SK-N-SH (cell line): ENCODE data around the gene GOLM1. TPM values are rescaled to one million over a fixed set of nuclear protein-coding genes. Genes with fewer than 3 reads are reported as not detected.

Source experiments
- CTCF ChIA-PET: fragments of 300-600, 350-600 bp; formaldehyde crosslinking; extraction: SDS; loops from one replicate; lab custom pipeline; 2021; lab: Yijun Ruan, JAX
- POLR2A ChIA-PET: fragments of 350-600 bp; sonication (Branson Sonifier 250); formaldehyde crosslinking; extraction: SDS; loops from one replicate; lab custom pipeline; 2020; ENCODE audit warnings: antibody characterized with exemption, inconsistent platforms; lab: Yijun Ruan, JAX
- DNase-seq: peaks from one replicate; pipeline ENCODE4 v3.0.0; 2012
- H2AFZ ChIP-seq: fragments of 200-600 bp; sonication (generic); 2 replicates; pipeline ENCODE4 v1.8.1; 2016; ENCODE audit warnings: antibody characterized with exemption, mild to moderate bottlenecking, low read depth
- H3F3A ChIP-seq: fragments of 200-600 bp; sonication (generic); replicated peaks from 2 replicates; pipeline ENCODE3; 2016; ENCODE audit warnings: antibody characterized with exemption, mild to moderate bottlenecking; ENCODE audit not compliant: insufficient read depth
- H3K27ac ChIP-seq, 2 experiments: fragments of 200-500 bp in 1 of 2; fragments of 200-600 bp in 1 of 2; sonication (Bioruptor generic) in 1 of 2; sonication (generic), shearing (Covaris generic) in 1 of 2; 2 replicates each; pipeline versions ENCODE4 v1.5.1 to v1.6.1; 2014 to 2016; ENCODE audit warnings: low read depth in 2 of 2, inconsistent platforms in 1 of 2, low read length in 1 of 2, mild to moderate bottlenecking in 1 of 2, mixed read lengths in 1 of 2
- H3K27me3 ChIP-seq: fragments of 200-600 bp; sonication (generic), shearing (Covaris generic); 2 replicates; pipeline ENCODE4 v1.6.1; 2016; ENCODE audit warnings: mixed run types; ENCODE audit not compliant: insufficient read depth
- H3K36me3 ChIP-seq, 2 experiments: fragments of 200-500 bp in 1 of 2; fragments of 200-600 bp in 1 of 2; sonication (Bioruptor generic) in 1 of 2; sonication (generic) in 1 of 2; replicated peaks in 1 of 2; 2 replicates each; pipeline versions ENCODE3 to v1.5.1; 2014 to 2016; ENCODE audit warnings: low read length in 1 of 2, mild to moderate bottlenecking in 1 of 2; ENCODE audit not compliant: insufficient read depth in 2 of 2, control insufficient read depth in 1 of 2
- H3K4me1 ChIP-seq, 2 experiments: fragments of 200-500 bp in 1 of 2; fragments of 200-600 bp in 1 of 2; sonication (Bioruptor generic) in 1 of 2; sonication (generic), shearing (Covaris generic) in 1 of 2; 2 replicates each; pipeline versions ENCODE4 v1.5.1 to v1.6.1; 2014 to 2016; ENCODE audit warnings: low read depth in 1 of 2, low read length in 1 of 2, mixed run types in 1 of 2; ENCODE audit not compliant: insufficient read depth in 2 of 2, control insufficient read depth in 1 of 2
- H3K4me2 ChIP-seq: fragments of 200-600 bp; sonication (generic), shearing (Covaris generic); 2 replicates; pipeline ENCODE4 v1.6.1; 2017; ENCODE audit warnings: mixed run types
- H3K4me3 ChIP-seq, 2 experiments: fragments of 200-500 bp in 1 of 2; fragments of 200-600 bp in 1 of 2; sonication (Bioruptor generic) in 1 of 2; sonication (generic), shearing (Covaris generic) in 1 of 2; 2 replicates each; pipeline versions ENCODE4 v1.5.1 to v1.8.1; 2014 to 2016; ENCODE audit warnings: low read depth in 2 of 2, inconsistent platforms in 1 of 2, low read length in 1 of 2, mild to moderate bottlenecking in 1 of 2, mixed read lengths in 1 of 2, moderate library complexity in 1 of 2
- H3K79me2 ChIP-seq: fragments of 200-600 bp; sonication (generic); 2 replicates; pipeline ENCODE4 v1.8.1; 2017; ENCODE audit warnings: mild to moderate bottlenecking; ENCODE audit not compliant: insufficient read depth
- H3K9ac ChIP-seq: fragments of 200-600 bp; sonication (generic); 2 replicates; pipeline ENCODE4 v1.6.1; 2017; ENCODE audit warnings: mixed run types
- H3K9me2 ChIP-seq: fragments of 200-600 bp; sonication (generic); 2 replicates; pipeline ENCODE4 v1.6.1; 2017; ENCODE audit warnings: mixed run types
- H3K9me3 ChIP-seq: fragments of 200-600 bp; sonication (generic); 2 replicates; pipeline ENCODE4 v1.6.1; 2017; ENCODE audit warnings: mixed run types, mild to moderate bottlenecking, moderate library complexity
- H4K20me1 ChIP-seq: fragments of 200-600 bp; sonication (generic); 2 replicates; pipeline ENCODE4 v1.6.1; 2017; ENCODE audit warnings: mild to moderate bottlenecking, mixed run types; ENCODE audit not compliant: insufficient read depth
- CTCF ChIP-seq: fragments of 200-600 bp; sonication (generic); IDR thresholded peaks from 2 replicates; pipeline ENCODE4 v1.6.1; 2017; ENCODE audit warnings: antibody characterized with exemption, mild to moderate bottlenecking, moderate library complexity
- EP300 ChIP-seq, 2 experiments: IDR thresholded peaks; 2 replicates each; pipeline versions ENCODE4 v1.4.0 to v1.6.1; 2012; ENCODE audit warnings: borderline replicate concordance in 1 of 2, low read depth in 1 of 2, low read length in 1 of 2
- GABPA ChIP-seq: IDR thresholded peaks from 2 replicates; pipeline ENCODE4 v1.4.0; 2012; ENCODE audit warnings: low read depth, mild to moderate bottlenecking
- IRF3 ChIP-seq: fragments of 150-350 bp; IDR thresholded peaks from 2 replicates; pipeline ENCODE4 v1.6.1; 2016; ENCODE audit warnings: mild to moderate bottlenecking, low read depth, low read length
- NRF1 ChIP-seq: IDR thresholded peaks from 2 replicates; pipeline ENCODE4 v1.6.1; 2012; ENCODE audit warnings: low read depth, mild to moderate bottlenecking, low read length
- POLR2AphosphoS5 ChIP-seq: IDR thresholded peaks from 2 replicates; pipeline ENCODE4 v1.6.1; 2012; ENCODE audit warnings: low read depth, low read length
- RAD21 ChIP-seq: IDR thresholded peaks from 2 replicates; pipeline ENCODE4 v1.6.1; 2012; ENCODE audit warnings: mild to moderate bottlenecking, low read length
- RFX5 ChIP-seq: IDR thresholded peaks from 2 replicates; pipeline ENCODE4 v1.6.1; 2012; ENCODE audit warnings: mild to moderate bottlenecking, improper control_type of control experiment, low read length
- RXRA ChIP-seq: IDR thresholded peaks from 2 replicates; pipeline ENCODE4 v1.4.0; 2012; ENCODE audit warnings: low read depth, mild to moderate bottlenecking, borderline replicate concordance
- WGBS: methylation state at CpG from one replicate; pipeline ENCODE4 v1.1.6; 2017; ENCODE audit warnings: low lambda C conversion rate; 5-methylcytosine and 5-hydroxymethylcytosine counted together
- polyA plus RNA-seq, 3 experiments: library from polyadenylated mRNA; depleted of rRNA; stranded (reverse); fragments of >200 nt; gene quantifications; 2 replicates each; pipeline ENCODE4 v1.2.3, GENCODE V29; 2012

GOLM1 gene
- polyA plus RNA-seq, 1 of the 3 experiments (the other 2 are of a cell fraction): 69.8 TPM

GRCh38 chr9:86046071-86046636, 53.2 kb downstream of the GOLM1 start:
- no peak overlapping the region for H3K9ac ChIP-seq
- WGBS: 97% methylated on average over 14 of the region's 14 CpGs
- H3K9me2 ChIP-seq: no peaks in the 10 kb centered on the region
- no peaks in the 10 kb centered on the region for H4K20me1 ChIP-seq
- no peaks in the 10 kb centered on the region for H3K9me3 ChIP-seq
- peaks cover 0 to 10% of the 10 kb centered on the region in 2 experiments for H3K36me3 ChIP-seq
- H3K27me3 ChIP-seq: no peaks in the 10 kb centered on the region
- DNase-seq: no peak
- H3K79me2 ChIP-seq: no peaks in the 10 kb centered on the region
- H3F3A ChIP-seq: no peaks in the 10 kb centered on the region
- TF ChIP-seq IRF3: no peak
- CTCF ChIA-PET: interaction anchor here (0.6 to 1.7 kb wide), 4 partner anchors 10 to 519 kb away, joined by 3 to 5 read pairs (median 4); no protein-coding TSS in a partner anchor
- H3K27ac ChIP-seq: peak overlapping the region in 1 of 2 experiments; percentile 51; a peak in 2 of 4 replicates
- H3K4me1 ChIP-seq: peaks cover 0 to 22% of the 10 kb centered on the region in 2 experiments; a peak in 1 of 4 replicates
- H3K4me3 ChIP-seq: no peak overlapping the region
- POLR2A ChIA-PET: no interaction called here
- H2AFZ ChIP-seq: no peak overlapping the region
- H3K4me2 ChIP-seq: no peak overlapping the region

GRCh38 chr9:86045654-86046053, 53.7 kb downstream of the GOLM1 start:
- Histone ChIP-seq H3K9me2 (no peaks in the 10 kb centered on the region), H3K79me2 (no peaks in the 10 kb centered on the region), H3K36me3 (peaks cover 0 to 10% of the 10 kb centered on the region in 2 experiments), H3K27me3 (no peaks in the 10 kb centered on the region), H3K4me1 (peaks cover 0 to 22% of the 10 kb centered on the region in 2 experiments; a peak in 1 of 4 replicates), H4K20me1 (no peaks in the 10 kb centered on the region), H3K4me3 (no peak overlapping the region), H3K9ac (no peak overlapping the region), H3K27ac (no peak overlapping the region), H3F3A (no peaks in the 10 kb centered on the region), H3K9me3 (no peaks in the 10 kb centered on the region)
- ChIA-PET POLR2A (no interaction called here), CTCF (interaction anchor here (0.6 to 1.6 kb wide), 5 partner anchors 10 to 518 kb away, joined by 3 to 5 read pairs (median 3); no protein-coding TSS in a partner anchor)
- DNase-seq: no peak
- TF ChIP-seq RXRA (no peak), GABPA (no peak), POLR2AphosphoS5 (no peak), RAD21 (no peak), RFX5 (no peak)
- TF ChIP-seq, all 33 proteins: peak for 0
- no peak overlapping the region for H3K4me2 ChIP-seq
- 98% methylated on average over 6 of the region's 6 CpGs for WGBS
- no peak overlapping the region for H2AFZ ChIP-seq

GRCh38 chr9:86043999-86044398, 55.4 kb downstream of the GOLM1 start:
- no peaks in the 10 kb centered on the region for H3K9me2 ChIP-seq
- H3K79me2 ChIP-seq: no peaks in the 10 kb centered on the region
- ChIA-PET POLR2A (no interaction called here), CTCF (interaction anchor here (1.1 kb wide), 2 partner anchors 17 to 25 kb away, joined by 3 read pairs; no protein-coding TSS in a partner anchor)
- 94% methylated on average over 4 of the region's 4 CpGs for WGBS
- H3K27ac ChIP-seq: no peak overlapping the region
- H3F3A ChIP-seq: no peaks in the 10 kb centered on the region
- no peak overlapping the region for H3K4me2 ChIP-seq
- peaks cover 0 to 10% of the 10 kb centered on the region in 2 experiments for H3K36me3 ChIP-seq
- H3K9ac ChIP-seq: no peak overlapping the region
- H4K20me1 ChIP-seq: no peaks in the 10 kb centered on the region
- H3K9me3 ChIP-seq: no peaks in the 10 kb centered on the region
- H2AFZ ChIP-seq: no peak overlapping the region
- no peaks in the 10 kb centered on the region for H3K27me3 ChIP-seq
- no peak for DNase-seq
- H3K4me3 ChIP-seq: no peak overlapping the region
- peaks cover 0 to 22% of the 10 kb centered on the region in 2 experiments; a peak in 1 of 4 replicates for H3K4me1 ChIP-seq
- TF ChIP-seq RAD21 (no peak), NRF1 (no peak), EP300 (IDR thresholded peaks at IDR 0.05; ENCODE audit: borderline replicate concordance in 1 of 2, low read depth in 1 of 2, low read length in 1 of 2) (no peak), CTCF (0 out of 2 replicates have a peak, but pooled peaks have one; percentile 12)
- TF ChIP-seq, all 33 proteins: peak for 1
